C4-2B (cell line): ENCODE results near the gene TMEM135.

Source experiments
- CTCF ChIP-seq: fragments of 450-650 bp; conservative IDR thresholded peaks from 2 replicates; pipeline ENCODE4 v1.5.1; 2017; ENCODE audit warnings: mild to moderate bottlenecking
- ZFX ChIP-seq: fragments of 450-650 bp; IDR thresholded peaks from 2 replicates; pipeline ENCODE4 v1.6.1; 2017

GRCh38 chr11:87263979-87264378 lies 226.2 kb downstream of the TMEM135 start:
- no peak for TF ChIP-seq CTCF
- TF ChIP-seq ZFX, result no peak
